HG02798 (cell line): ENCODE measurements around the gene FBXO34.

ENCODE experiments used
- ATAC-seq: cut with Tn5 transposase; IDR thresholded peaks from one replicate; pipeline ENCODE4 v1.9.1; 2021; ENCODE audit warnings: mild to moderate bottlenecking; ENCODE audit not compliant: unreplicated experiment, poor library complexity

Gene FBXO34

GRCh38 chr14:55270832-55271571 lies at the start of gene FBXO34:
Gene FBXO34, plus strand, starts transcription at chr14:55271421. Its CDS starts 78,970 bp downstream, at chr14:55350391.
- peak; percentile 88 for ATAC-seq

GRCh38 chr14:55221968-55222367 lies 49.3 kb upstream of the FBXO34 start:
- ATAC-seq = no peak

GRCh38 chr14:55223364-55223763 lies 47.9 kb upstream of the FBXO34 start:
- no peak for ATAC-seq

- no peak for ATAC-seq
Measured at GRCh38 chr14:55228261-55228660, 43.0 kb upstream of the FBXO34 start.

GRCh38 chr14:55233591-55233990 lies 37.6 kb upstream of the FBXO34 start:
- no peak for ATAC-seq

GRCh38 chr14:55238019-55238680 lies 33.1 kb upstream of the FBXO34 start:
- no peak for ATAC-seq

GRCh38 chr14:55239320-55239719 lies 31.9 kb upstream of the FBXO34 start:
- ATAC-seq = no peak

- ATAC-seq = no peak
Measured at GRCh38 chr14:55240526-55241178, 30.6 kb upstream of the FBXO34 start.

- ATAC-seq = no peak
Measured at GRCh38 chr14:55241673-55242072, 29.5 kb upstream of the FBXO34 start.

- no peak for ATAC-seq
Measured at GRCh38 chr14:55243386-55243785, 27.8 kb upstream of the FBXO34 start.

GRCh38 chr14:55243813-55244212 lies 27.4 kb upstream of the FBXO34 start:
- no peak for ATAC-seq

GRCh38 chr14:55245657-55246268 lies 25.5 kb upstream of the FBXO34 start:
- ATAC-seq = peak; percentile 40

- no peak for ATAC-seq
Measured at GRCh38 chr14:55248411-55248810, 22.8 kb upstream of the FBXO34 start.

GRCh38 chr14:55249423-55249822 lies 21.8 kb upstream of the FBXO34 start:
- ATAC-seq = no peak

GRCh38 chr14:55253276-55253675 lies 17.9 kb upstream of the FBXO34 start:
- ATAC-seq = no peak

- ATAC-seq = no peak
Measured at GRCh38 chr14:55254581-55254980, 16.6 kb upstream of the FBXO34 start.

GRCh38 chr14:55255979-55256378 lies 15.2 kb upstream of the FBXO34 start:
- no peak for ATAC-seq

- no peak for ATAC-seq
Measured at GRCh38 chr14:55256586-55256985, 14.6 kb upstream of the FBXO34 start.

- ATAC-seq = no peak
Measured at GRCh38 chr14:55265197-55265596, 6.0 kb upstream of the FBXO34 start.

- ATAC-seq = no peak
Measured at GRCh38 chr14:55267820-55268219, 3.4 kb upstream of the FBXO34 start.
